ENCODE data around the gene GNPTAB. TPM values are rescaled to one million over a fixed set of nuclear protein-coding genes. Genes with fewer than 3 reads are reported as not detected.

GNPTAB gene
- total and polyA plus RNA-seq, 2 of the 4 experiments (the other 2 are of a cell fraction), result 16.0 to 24.2 TPM

GRCh38 chr12:101847325-101847724 lies 16.6 kb upstream of the GNPTAB start:
- H4K8ac ChIP-seq (ENCODE audit: low read depth in 2 of 2, low read length in 2 of 2), result no peak overlapping the region
- H2AK5ac ChIP-seq (ENCODE audit: low read depth, low read length), result no peak overlapping the region; the same call in 1 of the 2 replicates
- no peak overlapping the region for H3K4ac ChIP-seq (ENCODE audit: low read depth, low read length)
- H2BK5ac ChIP-seq (ENCODE audit: low read depth, low read length, poor library complexity, severe bottlenecking), result no peak overlapping the region
- H2BK20ac ChIP-seq (ENCODE audit: low read depth, low read length), result no peak overlapping the region
- no peaks in the 10 kb centered on the region for H3K27me3 ChIP-seq (ENCODE audit: control insufficient read depth, insufficient read depth, low read length)
- H3K14ac ChIP-seq (replicated peaks; ENCODE audit: low read depth, low read length), result no peak overlapping the region
- H3K27ac ChIP-seq (ENCODE audit: insufficient read depth, low read length), result no peak overlapping the region
- H3K4me1 ChIP-seq (ENCODE audit: control insufficient read depth, insufficient read depth, low read length), result peaks cover 2% of the 10 kb centered on the region; the same call in 1 of the 2 replicates
- no peak for ATAC-seq (ENCODE audit: low read depth)
- intact Hi-C loops (cut with micrococcal nuclease) (no loop called here), in situ Hi-C loops (cut with MboI; ENCODE audit: low sequenced_read_pairs) (no loop called here), dilution Hi-C loops (cut with HindIII; ENCODE audit: low sequenced_read_pairs, unreplicated experiment) (no loop called here)
- no peak overlapping the region for H4K5ac ChIP-seq (ENCODE audit: low read depth, low read length)
- no peak overlapping the region for H2AK9ac ChIP-seq (replicated peaks; ENCODE audit: low read depth, low read length, poor library complexity)
- no peaks in the 10 kb centered on the region for H3K9me1 ChIP-seq (ENCODE audit: insufficient read depth, low read length)
- WGBS, 2 experiments (ENCODE audit: extremely low coverage in 2 of 2, insufficient read length in 1 of 2), result 63% methylated on average over 5 of the region's 5 CpGs; no CpG with 5 or more reads in 1 of the 2 experiments
- TF ChIP-seq CEBPB (IDR thresholded peaks at IDR 0.05; ENCODE audit: low read depth, low read length) (no peak), MXI1 (IDR thresholded peaks at IDR 0.05; ENCODE audit: borderline replicate concordance, low read depth, low read length) (no peak), SMC3 (IDR thresholded peaks at IDR 0.05; ENCODE audit: low read depth, low read length) (no peak), MAZ (IDR thresholded peaks at IDR 0.05; ENCODE audit: borderline replicate concordance, low read depth, low read length) (no peak), USF2 (IDR thresholded peaks at IDR 0.05; ENCODE audit: low read depth, low read length) (no peak), MAFK (IDR thresholded peaks at IDR 0.05; ENCODE audit: low read depth, low read length) (no peak), CHD1 (IDR thresholded peaks at IDR 0.05; ENCODE audit: low read depth, low read length) (no peak)
- H3K79me1 ChIP-seq (ENCODE audit: low read depth in 1 of 2, low read length in 2 of 2), result no peaks in the 10 kb centered on the region
- H3K9me3 ChIP-seq (ENCODE audit: control insufficient read depth, insufficient read depth, low read length), result no peaks in the 10 kb centered on the region
- H3K4me2 ChIP-seq (ENCODE audit: low read depth, low read length), result no peak overlapping the region
- ChIA-PET CTCF (no interaction called here), POLR2A (ENCODE audit: unreplicated experiment) (no interaction called here)
- H2BK15ac ChIP-seq (ENCODE audit: low read depth, low read length), result no peak overlapping the region
- no peak overlapping the region for H2AFZ ChIP-seq (replicated peaks; ENCODE audit: low read length, poor library complexity)
- H2BK120ac ChIP-seq (ENCODE audit: low read depth, low read length), result no peak overlapping the region
- no TSS peak for BruUV-seq (replicated peaks)
- no peak overlapping the region for H4K91ac ChIP-seq (ENCODE audit: insufficient read depth, low read depth, low read length)
- no peak overlapping the region for H3K4me3 ChIP-seq (ENCODE audit: insufficient read depth, low read depth, low read length)
- no peak overlapping the region for H3K9ac ChIP-seq (ENCODE audit: low read depth, low read length)
- DNase-seq, result no peak
- no peak overlapping the region for H3K56ac ChIP-seq (ENCODE audit: extremely low read depth, insufficient read depth, low read length)
- H3K23ac ChIP-seq (ENCODE audit: low read depth, low read length), result no peak overlapping the region
- H4K20me1 ChIP-seq (ENCODE audit: insufficient read depth, low read length), result no peaks in the 10 kb centered on the region
- no peaks in the 10 kb centered on the region for H3K36me3 ChIP-seq (ENCODE audit: control insufficient read depth, insufficient read depth, low read length)
- H3K18ac ChIP-seq (ENCODE audit: low read depth, low read length), result no peak overlapping the region
